ENCODE measurements around the gene APOF.
"Not testable (repeated sequence)": the region's sequence is repeated elsewhere in the genome, so short reads cannot be mapped to it uniquely, and the experiment has no call there.

APOF gene

GRCh38 chr12:56373515-56373914, 10.9 kb upstream of the APOF start:
- no peak for DNase-seq

- no peak for DNase-seq
Observed at GRCh38 chr12:56366948-56367347, 4.3 kb upstream of the APOF start.

GRCh38 chr12:56361487-56362129, 1.0 kb downstream of the APOF start:
- DNase-seq = no peak

- peak; percentile 90 to 100 (median 99) for DNase-seq
Observed at GRCh38 chr12:56359851-56360767, 2.5 kb downstream of the APOF start, which contains the start of gene STAT2. TSS of gene STAT2 (minus strand) at chr12:56360107. CDS start at chr12:56356571, 3,536 bp downstream.

GRCh38 chr12:56358836-56359532, 3.7 kb downstream of the APOF start:
- DNase-seq = peak in 39 of 56 donors; percentile 7 to 68 (median 30)

GRCh38 chr12:56351325-56351724, 11.3 kb downstream of the APOF start:
- DNase-seq = no peak

- no peak for DNase-seq
Observed at GRCh38 chr12:56350662-56351061, 12.0 kb downstream of the APOF start.

GRCh38 chr12:56348776-56349175, 13.9 kb downstream of the APOF start:
- no peak for DNase-seq

- not testable (repeated sequence) for DNase-seq
Observed at GRCh38 chr12:56347255-56347654, 15.4 kb downstream of the APOF start.

GRCh38 chr12:56346675-56347074, 16.0 kb downstream of the APOF start:
- DNase-seq = no peak

GRCh38 chr12:56342290-56342689, 20.4 kb downstream of the APOF start:
- not testable (repeated sequence) for DNase-seq

GRCh38 chr12:56341616-56342015, 21.0 kb downstream of the APOF start:
- no peak for DNase-seq

- no peak for DNase-seq
Observed at GRCh38 chr12:56339158-56339422, 23.6 kb downstream of the APOF start.

GRCh38 chr12:56338308-56339157, 24.1 kb downstream of the APOF start, which contains the start of gene IL23A:
TSS of gene IL23A (plus strand) at chr12:56338884. CDS start at chr12:56339045, 161 bp downstream.
- no peak for DNase-seq

- DNase-seq = no peak
Observed at GRCh38 chr12:56337753-56338251, 24.9 kb downstream of the APOF start.

GRCh38 chr12:56336361-56337167, 26.1 kb downstream of the APOF start:
- DNase-seq = peak in 4 of 56 donors; percentile 7 to 19 (median 13)

- not testable (repeated sequence) for DNase-seq
Observed at GRCh38 chr12:56335527-56335926, 27.1 kb downstream of the APOF start.

GRCh38 chr12:56334490-56334793, 28.2 kb downstream of the APOF start:
- peak in 1 of 56 donors; percentile 44 for DNase-seq

- DNase-seq = peak in 55 of 56 donors; percentile 80 to 97 (median 92)
Observed at GRCh38 chr12:56333679-56334489, 28.8 kb downstream of the APOF start, which contains the start of gene PAN2. TSS of gene PAN2 (minus strand) at chr12:56334000. CDS start at chr12:56333094, 906 bp downstream.

Data from nucleus accumbens (tissue), 56 donors.